ENCODE results near the gene ZBTB16. TPM values are rescaled to one million over a fixed set of nuclear protein-coding genes. Genes with fewer than 3 reads are reported as not detected.

The ZBTB16 gene
- polyA plus RNA-seq, 1 donor from 2014 or later = 9.7 TPM

DNA sequence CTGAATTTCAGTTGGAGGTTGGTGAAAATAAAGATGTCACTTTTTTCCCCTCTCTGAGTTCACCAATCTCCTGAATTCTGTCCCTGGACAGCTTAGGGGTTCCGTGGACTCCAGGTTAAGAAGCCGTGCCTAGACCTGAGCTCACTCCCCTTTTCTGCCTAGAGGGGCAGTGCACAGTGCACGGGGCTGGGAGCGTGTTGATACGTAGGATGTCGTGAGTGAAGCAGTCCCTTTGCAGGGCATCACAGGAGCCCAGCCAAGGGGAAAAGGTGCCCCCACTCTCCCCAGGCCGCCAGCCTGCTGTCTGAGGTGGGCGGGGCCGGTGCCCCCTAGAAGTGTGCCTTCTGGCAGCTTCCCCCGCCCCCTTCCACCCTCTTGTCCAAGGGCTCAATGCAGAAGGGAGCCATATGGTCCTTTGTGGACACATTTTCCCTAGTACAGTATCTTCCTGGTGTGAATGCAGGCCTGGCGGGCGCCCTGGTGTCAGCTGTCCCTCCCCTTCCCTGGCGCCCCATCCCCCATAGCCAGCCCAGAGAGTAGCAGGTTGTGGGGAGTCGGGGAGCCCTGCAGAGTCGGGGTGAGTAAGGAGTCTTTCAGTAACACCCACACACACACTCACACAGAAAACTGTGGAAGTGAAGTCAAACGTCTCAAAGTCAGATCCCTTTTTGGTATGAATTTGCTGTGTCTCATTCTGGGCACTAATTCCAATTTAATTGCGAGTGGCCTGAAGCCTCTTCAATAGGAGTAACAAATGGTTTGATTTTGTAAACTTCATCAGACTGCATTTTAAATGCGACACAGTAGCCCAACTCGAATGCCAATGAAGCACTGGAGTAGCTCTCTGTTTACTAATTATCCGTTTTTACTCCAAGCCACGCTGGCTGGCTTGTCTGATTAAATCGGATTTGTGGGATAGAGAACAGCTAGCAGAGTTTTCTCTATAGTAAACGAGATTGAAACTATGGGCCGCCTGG lies 169.2 kb downstream of the ZBTB16 start:
- Mint-ChIP-seq H3K36me3 (no peaks in the 10 kb centered on the region), H3K27ac (no peak overlapping the region), H3K4me3 (no peak overlapping the region), H3K4me1 (peaks cover 0 to 7% (median 0%) of the 10 kb centered on the region in 3 donors), H3K9me3 (no peaks in the 10 kb centered on the region), H3K27me3 (peaks cover 3% of the 10 kb centered on the region)

DNA sequence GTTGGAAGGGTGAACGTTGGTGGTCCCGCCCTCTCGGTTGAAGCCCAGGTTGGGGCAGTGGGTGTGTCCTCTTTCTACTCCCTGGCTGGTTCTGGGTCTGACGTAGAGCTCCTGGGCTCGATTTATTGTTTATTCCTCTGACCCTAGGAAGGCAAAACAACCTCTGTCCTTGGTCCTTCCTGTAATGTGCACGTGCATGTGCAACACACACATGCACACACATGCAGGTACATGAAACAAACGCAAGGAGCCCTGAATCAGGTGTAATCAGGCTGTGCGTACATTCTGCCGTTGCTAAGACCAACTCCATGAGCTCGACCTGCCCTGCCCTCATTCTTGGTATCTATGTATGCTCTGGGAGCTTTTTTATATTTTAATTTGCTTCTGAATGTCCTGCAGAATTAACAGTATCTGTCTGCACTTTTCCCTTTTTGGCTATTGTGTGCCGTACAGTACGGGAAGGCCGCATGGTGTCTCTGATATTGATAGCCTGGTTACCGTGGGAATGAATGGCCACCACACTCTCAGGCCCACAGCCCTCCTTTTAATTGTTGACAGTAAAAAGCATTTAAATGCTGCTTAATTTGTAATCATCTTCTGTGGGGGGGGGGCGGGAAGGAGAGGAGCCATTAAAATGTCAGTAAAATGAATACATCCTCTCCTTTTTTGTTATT lies 170.7 kb downstream of the ZBTB16 start:
- no peak overlapping the region for H3K4me3 Mint-ChIP-seq
- H3K27me3 Mint-ChIP-seq = peaks cover 3% of the 10 kb centered on the region
- no peaks in the 10 kb centered on the region for H3K36me3 Mint-ChIP-seq
- no peak overlapping the region for H3K27ac Mint-ChIP-seq
- H3K9me3 Mint-ChIP-seq = no peaks in the 10 kb centered on the region
- peaks cover 0 to 6% (median 0%) of the 10 kb centered on the region in 3 donors for H3K4me1 Mint-ChIP-seq

DNA sequence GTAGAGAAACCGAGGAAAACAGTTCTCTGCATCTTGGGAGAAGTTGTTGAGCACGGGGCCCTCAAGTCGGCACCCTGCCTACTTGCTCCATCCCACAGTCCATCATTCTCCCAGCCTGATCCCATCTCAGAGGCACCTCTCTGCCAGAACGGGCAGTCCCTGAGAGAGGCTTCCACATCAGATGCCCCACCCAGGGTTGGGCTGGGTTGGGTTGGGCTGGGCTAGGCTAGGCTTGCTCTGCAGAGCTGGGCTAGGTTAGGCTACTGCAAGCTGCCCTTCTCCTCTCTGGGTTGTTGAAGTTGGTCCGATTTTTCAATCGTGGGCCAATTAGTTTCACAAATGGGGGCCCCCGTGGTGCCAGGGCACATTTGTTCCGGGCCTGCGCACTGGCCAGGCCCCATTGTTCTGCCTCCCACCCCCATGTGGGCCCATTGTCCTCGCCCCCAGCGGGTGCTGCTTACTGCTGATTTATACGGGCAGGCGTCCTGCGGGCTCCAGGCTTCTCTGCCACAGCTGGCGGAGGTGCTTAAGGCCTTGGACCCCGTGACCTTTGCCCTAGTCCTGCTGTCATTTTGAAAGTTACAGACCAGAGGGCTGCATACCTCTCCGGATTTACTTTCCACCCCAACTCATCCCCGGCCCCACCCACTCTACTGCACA lies 173.0 kb downstream of the ZBTB16 start:
- H3K4me1 Mint-ChIP-seq = no peaks in the 10 kb centered on the region
- no peaks in the 10 kb centered on the region for H3K9me3 Mint-ChIP-seq
- H3K36me3 Mint-ChIP-seq = no peaks in the 10 kb centered on the region
- H3K27me3 Mint-ChIP-seq = peaks cover 5% of the 10 kb centered on the region
- H3K4me3 Mint-ChIP-seq = no peak overlapping the region
- no peak overlapping the region for H3K27ac Mint-ChIP-seq

DNA sequence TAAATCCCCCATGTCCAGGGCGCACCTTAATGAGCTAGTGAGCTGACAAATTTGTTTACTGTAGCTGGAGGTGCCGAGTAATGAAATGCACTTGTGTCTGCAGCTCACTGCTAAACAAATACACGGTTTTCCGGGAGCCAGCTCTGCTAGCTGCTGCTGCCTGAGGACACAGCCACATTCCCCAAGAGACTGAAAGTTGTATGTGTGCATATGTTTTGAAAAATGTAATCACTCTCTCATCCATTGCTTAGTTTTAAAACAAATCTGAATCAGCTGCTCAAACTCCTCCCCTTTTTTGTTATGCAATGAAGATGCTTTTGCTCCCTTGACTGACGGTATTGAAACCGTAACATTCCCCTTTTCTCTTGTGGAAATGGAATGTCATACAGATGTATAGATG lies 174.2 kb downstream of the ZBTB16 start:
- Mint-ChIP-seq H3K9me3 (no peaks in the 10 kb centered on the region), H3K4me1 (no peaks in the 10 kb centered on the region), H3K36me3 (no peaks in the 10 kb centered on the region), H3K27me3 (peaks cover 5% of the 10 kb centered on the region), H3K27ac (no peak overlapping the region), H3K4me3 (no peak overlapping the region)

DNA sequence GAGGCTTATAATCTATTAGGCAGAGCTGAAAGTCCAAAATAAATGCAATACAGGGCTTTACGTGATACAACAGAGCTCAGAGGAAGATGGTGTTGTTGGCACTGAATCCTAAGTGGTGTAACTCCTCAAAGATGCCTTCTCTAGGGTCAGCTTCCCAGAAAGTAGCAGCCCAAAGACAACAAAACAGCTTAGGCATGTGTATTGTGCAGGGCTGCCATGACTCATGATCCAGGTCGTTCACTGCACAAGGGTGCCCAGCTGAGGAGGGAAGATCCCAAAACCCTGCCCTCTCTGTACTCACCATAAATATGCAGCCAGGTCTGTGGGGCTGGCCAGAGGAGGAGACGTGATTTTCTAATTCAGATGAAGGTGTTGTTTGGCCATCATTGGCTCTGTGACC lies 177.3 kb downstream of the ZBTB16 start:
- Mint-ChIP-seq H3K27me3 (peaks cover 5% of the 10 kb centered on the region), H3K27ac (no peak overlapping the region), H3K9me3 (no peaks in the 10 kb centered on the region), H3K4me3 (no peak overlapping the region), H3K36me3 (no peaks in the 10 kb centered on the region), H3K4me1 (no peaks in the 10 kb centered on the region)

DNA sequence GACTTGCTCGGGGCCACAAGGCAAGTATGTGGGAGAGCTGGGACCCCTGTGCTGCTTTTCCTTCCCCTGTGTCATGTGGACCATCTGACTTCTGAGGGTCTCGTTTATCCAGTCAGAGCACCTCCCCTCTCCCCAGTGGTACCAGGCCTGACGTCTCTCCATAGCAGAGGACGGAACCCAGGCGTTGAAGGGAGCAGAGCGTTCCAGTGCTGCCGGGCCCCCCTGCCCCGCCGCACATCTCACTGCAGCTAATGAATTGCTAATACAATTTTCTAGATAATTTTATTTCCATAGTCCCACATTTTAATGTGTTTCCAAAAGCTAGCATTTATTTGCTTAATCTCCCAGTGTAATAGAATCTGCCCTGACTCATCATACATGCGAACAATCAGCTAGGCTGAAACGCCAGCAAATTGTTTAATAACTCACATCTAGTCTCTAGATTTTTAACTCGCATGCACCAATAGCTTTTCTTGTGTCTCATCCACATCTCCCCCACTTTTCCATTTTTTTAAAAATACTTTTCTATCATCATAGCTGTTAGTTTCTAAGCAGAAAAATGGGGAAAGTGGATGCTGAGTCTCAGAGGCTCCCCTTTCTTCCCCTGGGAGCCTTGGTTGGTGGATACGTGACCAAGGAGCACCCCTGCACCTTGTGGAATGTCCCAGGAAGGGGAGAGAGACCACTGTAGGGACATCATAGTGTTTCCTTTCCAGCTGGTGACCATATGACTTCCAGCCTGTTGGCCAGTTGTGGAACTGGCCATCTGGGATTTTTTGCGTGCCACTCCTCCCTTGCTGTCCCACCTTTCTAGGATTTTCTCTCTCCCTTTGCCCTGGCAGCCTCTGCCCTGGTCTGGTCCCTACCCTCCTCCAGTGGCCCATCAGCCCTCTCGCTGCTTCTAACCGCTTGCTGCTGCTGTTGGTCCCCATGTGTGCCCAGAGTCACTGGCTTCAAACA lies 178.1 kb downstream of the ZBTB16 start:
- H3K36me3 Mint-ChIP-seq = no peaks in the 10 kb centered on the region
- no peaks in the 10 kb centered on the region for H3K9me3 Mint-ChIP-seq
- no peak overlapping the region for H3K27ac Mint-ChIP-seq
- H3K4me1 Mint-ChIP-seq = no peaks in the 10 kb centered on the region
- H3K27me3 Mint-ChIP-seq = peaks cover 5% of the 10 kb centered on the region
- no peak overlapping the region for H3K4me3 Mint-ChIP-seq

DNA sequence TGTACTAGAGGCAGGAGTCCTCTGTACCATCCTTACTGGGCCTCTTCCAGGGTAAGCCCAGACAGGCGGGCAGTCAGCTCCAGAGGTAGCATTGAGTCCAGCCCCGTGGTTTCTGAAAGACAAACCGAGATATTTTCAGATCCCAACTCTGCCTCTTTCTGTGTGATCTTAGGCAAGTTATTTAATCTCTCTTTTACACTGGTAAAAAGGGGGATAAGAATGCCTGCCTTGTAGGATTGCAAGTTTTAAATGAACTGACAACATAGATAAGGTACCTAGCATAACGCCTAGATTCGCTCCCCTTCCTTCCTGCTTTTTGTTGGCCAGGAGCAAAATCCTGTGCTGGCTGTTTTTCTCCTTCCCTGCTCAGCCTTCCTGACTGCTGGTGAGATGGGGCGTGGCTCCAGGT lies 180.2 kb downstream of the ZBTB16 start:
- H3K27ac Mint-ChIP-seq = no peak overlapping the region
- no peaks in the 10 kb centered on the region for H3K36me3 Mint-ChIP-seq
- no peak overlapping the region for H3K4me3 Mint-ChIP-seq
- peaks cover 5% of the 10 kb centered on the region for H3K27me3 Mint-ChIP-seq
- H3K4me1 Mint-ChIP-seq = no peaks in the 10 kb centered on the region
- H3K9me3 Mint-ChIP-seq = no peaks in the 10 kb centered on the region

DNA sequence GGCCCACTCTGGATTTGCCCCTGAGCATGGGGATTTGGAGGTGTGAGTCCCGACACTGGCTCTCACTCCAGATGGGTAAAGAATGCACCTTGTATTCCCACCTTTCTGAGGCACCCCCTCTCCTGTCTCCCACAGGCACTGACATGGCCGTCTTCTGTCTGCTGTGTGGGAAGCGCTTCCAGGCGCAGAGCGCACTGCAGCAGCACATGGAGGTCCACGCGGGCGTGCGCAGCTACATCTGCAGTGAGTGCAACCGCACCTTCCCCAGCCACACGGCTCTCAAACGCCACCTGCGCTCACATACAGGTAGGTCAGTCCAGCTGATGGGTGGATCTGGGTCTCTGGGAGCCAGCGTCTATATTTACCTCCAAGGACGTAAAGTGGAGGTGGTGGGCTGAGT lies 182.5 kb downstream of the ZBTB16 start:
- Mint-ChIP-seq H3K9me3 (no peaks in the 10 kb centered on the region), H3K4me1 (peaks cover 0 to 2% (median 0%) of the 10 kb centered on the region in 3 donors), H3K27me3 (peaks cover 2% of the 10 kb centered on the region), H3K27ac (no peak overlapping the region), H3K36me3 (no peaks in the 10 kb centered on the region), H3K4me3 (no peak overlapping the region)

DNA sequence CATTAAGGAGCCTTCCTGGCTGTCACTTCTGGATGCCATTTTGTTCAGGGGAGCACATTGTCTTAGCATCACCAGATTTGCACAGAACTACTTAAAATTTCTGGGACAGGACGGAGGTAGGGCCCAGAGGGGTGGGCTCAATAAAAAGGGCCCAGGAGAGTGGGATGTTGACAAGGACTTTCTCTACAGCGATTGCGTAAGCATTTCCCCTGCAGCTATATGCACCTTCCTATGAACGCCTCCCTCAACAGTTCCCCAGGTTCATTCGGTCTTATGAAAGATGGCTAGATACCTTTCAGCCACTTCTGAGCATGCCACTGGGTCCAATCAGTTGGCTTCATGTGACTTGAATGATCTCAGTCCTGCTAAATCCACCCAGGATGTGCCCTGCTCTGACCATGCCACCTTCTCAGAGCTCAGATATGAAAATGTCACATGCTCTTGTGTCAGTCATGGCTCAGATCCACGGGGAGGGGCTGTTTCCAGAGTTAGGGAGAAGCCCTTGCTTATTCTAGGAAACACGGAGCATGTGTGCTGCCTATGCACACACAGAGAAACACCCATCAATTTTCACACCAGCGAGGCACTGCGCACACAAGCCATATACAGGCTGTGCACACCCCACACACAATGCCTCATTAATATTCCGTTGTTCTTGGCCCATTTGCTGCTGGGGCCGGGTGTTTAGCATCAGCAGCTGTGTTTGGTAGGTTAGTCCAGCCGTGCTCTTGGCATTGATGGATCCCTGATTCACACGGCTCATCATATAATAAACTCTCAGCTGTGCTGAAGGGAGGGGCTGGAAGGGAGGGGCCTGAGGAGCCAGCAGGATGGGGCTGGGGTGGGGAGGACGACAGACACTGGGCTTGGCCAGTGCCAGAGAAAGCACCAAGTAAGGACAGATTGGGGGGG lies 184.2 kb downstream of the ZBTB16 start:
- Mint-ChIP-seq H3K4me1 (peaks cover 0 to 2% (median 0%) of the 10 kb centered on the region in 3 donors), H3K4me3 (no peak overlapping the region), H3K36me3 (no peaks in the 10 kb centered on the region), H3K27ac (no peak overlapping the region), H3K27me3 (peaks cover 2% of the 10 kb centered on the region), H3K9me3 (no peaks in the 10 kb centered on the region)

DNA sequence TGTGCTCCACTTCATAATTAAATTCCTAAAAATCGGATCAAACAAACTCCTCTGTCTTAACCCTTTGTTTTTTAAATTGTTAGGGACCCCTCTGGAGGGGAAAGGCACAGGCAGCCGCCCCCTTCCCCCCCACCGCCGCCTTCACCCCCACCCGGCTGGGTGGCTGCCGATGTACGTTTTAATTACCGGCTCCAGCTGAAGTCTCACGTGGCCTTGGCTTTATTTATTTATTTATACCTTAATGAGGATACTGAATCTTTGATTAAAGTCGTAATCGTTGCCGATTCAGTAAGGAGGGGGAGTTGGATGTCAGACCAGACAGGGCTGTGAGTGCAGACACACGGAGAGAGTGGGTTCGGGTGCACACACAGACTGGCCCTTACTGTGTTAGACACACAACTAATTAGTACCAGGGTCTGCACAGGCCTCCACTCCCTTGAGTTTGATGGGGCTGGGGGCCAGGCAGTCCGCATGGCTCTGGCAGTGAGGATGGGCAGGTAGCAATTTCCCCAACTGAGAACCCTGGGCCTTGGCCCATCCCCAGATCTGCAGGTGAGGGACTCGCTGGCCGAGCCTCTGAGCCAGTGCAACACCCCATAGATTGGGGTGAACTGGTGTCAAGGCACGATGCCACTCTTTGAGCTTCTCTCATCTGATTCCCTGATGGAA lies 185.3 kb downstream of the ZBTB16 start:
- H3K4me1 Mint-ChIP-seq = peaks cover 0 to 2% (median 0%) of the 10 kb centered on the region in 3 donors
- H3K9me3 Mint-ChIP-seq = no peaks in the 10 kb centered on the region
- peaks cover 2% of the 10 kb centered on the region for H3K27me3 Mint-ChIP-seq
- H3K27ac Mint-ChIP-seq = no peak overlapping the region
- no peaks in the 10 kb centered on the region for H3K36me3 Mint-ChIP-seq
- H3K4me3 Mint-ChIP-seq = no peak overlapping the region

DNA sequence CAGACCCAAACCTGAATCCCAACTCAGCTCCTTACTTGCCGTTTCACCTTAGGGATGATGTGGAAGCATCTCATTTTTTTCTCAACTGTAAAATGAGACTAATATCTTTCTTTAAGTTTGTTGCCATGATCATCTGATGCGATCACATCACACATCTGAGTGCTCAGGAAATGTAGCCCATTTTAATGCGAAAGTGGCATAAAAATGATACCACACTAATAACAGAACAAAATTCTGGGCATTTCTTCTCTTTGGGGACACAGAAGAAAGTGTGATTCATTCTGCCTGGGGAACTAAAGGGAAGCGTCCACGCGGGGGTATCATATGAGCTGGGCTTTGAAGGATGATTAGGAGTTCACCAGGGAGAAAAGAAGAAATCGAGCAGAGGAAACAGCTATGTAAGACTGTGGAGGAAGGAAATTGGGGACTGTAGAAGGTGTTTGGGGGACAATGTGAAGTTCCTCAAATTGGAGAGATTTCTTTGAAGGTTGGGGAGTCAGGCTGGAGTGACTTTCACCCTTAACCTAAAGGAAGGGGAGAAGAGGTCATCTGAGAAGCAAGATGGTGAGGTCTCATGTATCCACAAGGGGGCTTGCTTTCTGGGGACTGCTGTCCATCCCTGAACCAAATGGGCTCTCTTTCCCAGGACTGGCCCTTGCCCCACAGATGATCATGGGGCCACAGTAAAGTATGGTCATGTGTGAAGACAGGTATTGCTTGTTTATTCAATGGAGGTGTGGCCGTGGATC lies 187.0 kb downstream of the ZBTB16 start:
- Mint-ChIP-seq H3K4me1 (peaks cover 0 to 2% (median 2%) of the 10 kb centered on the region in 3 donors), H3K27me3 (peaks cover 2% of the 10 kb centered on the region), H3K9me3 (peaks cover 0 to 2% (median 0%) of the 10 kb centered on the region in 3 donors), H3K36me3 (no peaks in the 10 kb centered on the region), H3K27ac (no peak overlapping the region), H3K4me3 (no peak overlapping the region)

DNA sequence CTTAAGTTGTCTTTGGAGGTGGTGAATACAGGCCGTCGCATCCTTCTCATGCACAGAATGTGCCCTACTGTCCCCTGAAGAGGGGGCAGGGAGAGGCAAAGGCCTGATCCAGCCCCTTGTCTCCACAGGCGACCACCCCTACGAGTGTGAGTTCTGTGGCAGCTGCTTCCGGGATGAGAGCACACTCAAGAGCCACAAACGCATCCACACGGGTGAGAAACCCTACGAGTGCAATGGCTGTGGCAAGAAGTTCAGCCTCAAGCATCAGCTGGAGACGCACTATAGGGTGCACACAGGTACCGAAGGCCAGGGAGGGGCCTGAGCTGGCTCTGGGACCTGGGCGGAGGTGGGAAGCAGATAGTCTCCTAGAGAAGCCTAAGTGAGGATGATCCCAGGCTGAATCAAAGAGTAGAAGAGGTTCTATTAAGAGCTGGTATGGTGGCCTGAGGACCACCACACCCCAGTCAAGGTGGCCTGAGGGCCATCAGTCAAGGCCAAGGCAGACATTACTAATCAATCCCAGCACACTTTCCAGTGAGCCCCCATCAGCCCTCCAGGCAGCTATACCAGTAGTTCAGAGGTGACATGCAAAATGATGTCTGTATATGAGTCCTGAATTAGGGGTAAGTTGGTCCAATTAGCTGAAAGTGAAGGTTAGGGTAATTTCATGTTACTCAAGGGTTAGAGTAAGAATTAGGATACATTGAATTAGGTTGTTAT lies 187.7 kb downstream of the ZBTB16 start:
- Mint-ChIP-seq H3K27ac (no peak overlapping the region), H3K27me3 (peaks cover 2% of the 10 kb centered on the region), H3K4me3 (no peak overlapping the region), H3K9me3 (peaks cover 0 to 2% (median 0%) of the 10 kb centered on the region in 3 donors), H3K36me3 (no peaks in the 10 kb centered on the region), H3K4me1 (peaks cover 0 to 7% (median 7%) of the 10 kb centered on the region in 3 donors)

Measured in IgD-negative memory B cell (primary cell).